HG03066 (cell line): ENCODE data around the gene ATP11B.

Experiments used
- ATAC-seq: cut with Tn5 transposase; IDR thresholded peaks from one replicate; pipeline ENCODE4 v1.9.1; 2021; ENCODE audit warnings: low read depth; ENCODE audit not compliant: unreplicated experiment

ATP11B gene

DNA sequence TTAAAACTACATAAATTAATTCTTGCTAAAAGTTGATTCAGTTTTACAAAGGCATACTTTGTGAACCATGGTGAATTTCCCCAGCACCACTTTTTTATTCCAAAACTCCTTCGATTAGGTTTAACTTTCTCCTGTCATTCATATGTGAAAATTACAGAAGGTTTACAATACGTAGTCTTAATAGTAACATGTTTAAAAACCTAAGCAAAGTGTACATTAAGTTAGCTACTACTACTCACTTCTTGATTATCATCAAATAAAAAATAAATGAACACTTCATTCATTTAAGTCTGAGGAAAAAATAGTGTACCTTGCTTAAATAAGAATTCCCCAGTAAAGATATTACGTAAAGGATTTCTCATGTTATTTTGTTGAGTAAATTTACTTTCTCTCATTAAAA, 148.4 kb downstream of the ATP11B start:
- no peak for ATAC-seq

- no peak for ATAC-seq
These were observed 154.6 kb downstream of the ATP11B start for GRCh38 chr3:182947888-182948287.

DNA sequence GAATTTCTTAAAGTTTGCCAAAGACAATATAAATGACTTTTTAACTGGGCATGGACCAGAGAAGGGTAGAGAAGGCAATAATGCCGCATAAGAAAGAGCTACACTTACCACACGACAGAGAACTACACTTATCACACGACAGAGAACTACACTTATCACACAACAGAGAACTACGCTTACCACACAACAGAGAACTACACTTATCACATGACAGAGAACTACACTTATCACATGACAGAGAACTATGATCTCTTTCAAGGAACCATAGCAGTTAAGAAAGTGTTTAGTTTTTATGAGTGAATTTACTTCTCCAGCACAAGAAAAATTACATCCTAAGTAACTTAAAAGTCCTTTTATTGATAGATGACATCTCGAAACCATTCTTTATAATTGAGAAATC, 155.0 kb downstream of the ATP11B start:
- ATAC-seq = no peak

- ATAC-seq = no peak
These were observed 156.4 kb downstream of the ATP11B start for GRCh38 chr3:182949688-182950087.

- ATAC-seq = peak; percentile 90
These were observed 161.4 kb downstream of the ATP11B start for GRCh38 chr3:182954553-182955235.

GRCh38 chr3:182957226-182957625, 163.9 kb downstream of the ATP11B start:
- no peak for ATAC-seq

DNA sequence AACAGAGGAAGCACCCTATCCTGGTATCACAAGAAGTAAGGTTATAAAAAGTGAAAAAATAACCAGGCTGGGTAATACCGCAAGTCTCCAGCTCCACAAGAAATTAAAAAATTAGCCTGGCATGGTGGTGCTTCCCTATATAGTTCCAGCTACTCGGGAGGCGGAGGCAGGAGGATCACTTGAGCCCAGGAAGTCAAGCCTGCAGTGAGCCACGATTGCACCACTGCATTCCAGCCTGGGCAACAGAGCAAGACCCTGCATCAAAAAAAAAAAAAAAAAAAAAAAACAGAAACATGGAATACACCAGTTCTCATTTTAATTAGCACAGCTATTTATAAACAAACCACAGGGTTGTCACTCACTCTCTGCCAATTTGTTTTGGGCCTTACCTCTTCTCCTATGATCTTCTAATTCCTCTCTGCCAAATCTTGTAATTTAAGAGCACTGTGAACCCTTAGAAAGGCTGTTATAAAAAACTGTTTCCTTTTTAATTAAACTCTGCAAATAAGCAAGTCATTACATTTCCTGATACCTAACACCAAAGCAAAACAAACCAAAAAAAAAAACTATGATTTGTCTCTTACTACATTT, 164.5 kb downstream of the ATP11B start:
- no peak for ATAC-seq

- no peak for ATAC-seq
These were observed 166.4 kb downstream of the ATP11B start for GRCh38 chr3:182959474-182960350.

DNA sequence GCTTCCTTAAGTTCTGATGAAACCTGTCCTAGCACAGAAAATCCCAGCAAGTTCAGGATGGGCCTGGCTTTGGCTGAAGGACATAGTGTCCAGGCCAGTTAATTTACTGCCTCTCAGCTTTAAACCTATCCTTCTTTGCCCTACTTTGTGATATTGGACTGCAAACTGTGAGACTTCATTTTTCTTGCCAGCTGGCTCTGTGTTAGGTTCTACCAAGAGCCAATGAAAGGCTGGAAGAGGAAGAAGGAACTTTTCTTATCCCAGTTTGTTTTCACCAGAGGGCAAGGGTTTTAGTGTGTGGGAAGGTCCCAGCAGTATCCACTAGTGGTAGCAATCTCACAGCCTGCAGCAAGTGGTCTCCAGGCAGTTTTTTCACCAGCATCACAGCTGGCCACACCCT, 168.9 kb downstream of the ATP11B start:
- ATAC-seq = no peak

- ATAC-seq = no peak
These were observed 170.9 kb downstream of the ATP11B start for GRCh38 chr3:182964179-182964578.

DNA sequence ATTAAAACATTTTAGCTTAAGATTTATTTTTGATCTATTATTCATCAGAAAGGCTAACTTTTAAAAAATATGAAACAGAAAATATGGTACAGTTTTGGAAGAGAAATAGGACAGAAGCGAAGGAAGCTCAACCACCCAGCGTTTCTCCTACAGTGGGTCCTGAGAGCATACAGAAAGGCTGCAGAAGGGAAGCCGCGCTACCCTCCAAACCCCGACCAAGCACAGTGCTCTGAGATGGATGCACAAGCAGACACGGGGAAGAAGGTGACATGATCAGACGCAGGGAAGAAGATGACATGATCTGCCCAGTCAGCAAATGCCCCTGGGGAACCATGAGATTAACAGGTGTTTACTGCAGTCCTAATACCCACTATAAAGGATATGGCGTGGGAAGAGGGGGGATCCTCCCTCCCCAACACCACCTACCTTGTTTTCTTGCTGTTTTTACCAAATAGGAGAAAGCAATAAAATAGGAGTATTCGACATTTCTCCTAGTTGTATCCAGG, 172.6 kb downstream of the ATP11B start:
- no peak for ATAC-seq

DNA sequence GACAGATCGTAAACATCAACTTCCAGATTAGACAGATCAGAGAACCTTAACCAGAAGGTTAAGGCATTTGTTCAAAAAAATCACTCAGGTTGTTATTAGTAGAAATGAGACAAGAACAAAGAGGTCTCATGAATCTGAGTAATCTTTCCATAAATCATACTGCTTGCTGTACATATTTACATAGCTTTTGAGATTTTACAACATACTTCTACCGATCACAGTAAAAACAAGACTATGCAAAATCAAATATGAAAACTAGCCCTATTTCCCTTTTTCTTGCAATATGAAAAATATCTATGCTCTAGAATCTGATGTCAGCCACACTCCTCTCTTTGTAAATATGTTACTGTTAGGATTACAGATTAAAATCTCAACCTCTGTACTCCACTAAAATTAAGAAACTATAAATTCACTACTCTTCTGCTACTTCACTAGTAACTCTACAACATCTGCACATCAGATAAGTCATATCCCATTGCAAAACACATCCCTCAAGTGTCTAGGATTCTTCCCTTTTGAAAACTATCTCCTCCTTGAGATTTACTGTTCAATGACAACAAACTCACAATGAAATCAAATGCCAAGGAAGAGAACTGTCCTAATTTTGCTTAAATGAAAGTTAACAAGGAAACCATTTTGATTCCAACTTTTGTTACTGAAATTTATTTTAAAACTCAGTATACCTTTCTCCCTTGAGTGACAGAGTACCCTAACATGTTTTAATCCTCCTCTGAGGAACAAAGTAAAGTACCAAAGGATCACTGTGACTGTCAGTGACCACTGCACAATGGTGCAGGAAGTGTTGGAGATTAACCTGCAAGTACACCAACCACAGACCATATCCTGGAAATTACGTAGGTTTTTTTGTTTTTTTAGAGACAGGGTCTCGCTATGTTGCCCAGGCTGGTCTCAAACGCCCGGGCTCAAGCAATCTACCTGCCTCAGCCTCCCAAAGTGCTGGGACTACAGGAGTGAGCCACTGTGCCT, 174.2 kb downstream of the ATP11B start:
- ATAC-seq = peak; percentile 66

DNA sequence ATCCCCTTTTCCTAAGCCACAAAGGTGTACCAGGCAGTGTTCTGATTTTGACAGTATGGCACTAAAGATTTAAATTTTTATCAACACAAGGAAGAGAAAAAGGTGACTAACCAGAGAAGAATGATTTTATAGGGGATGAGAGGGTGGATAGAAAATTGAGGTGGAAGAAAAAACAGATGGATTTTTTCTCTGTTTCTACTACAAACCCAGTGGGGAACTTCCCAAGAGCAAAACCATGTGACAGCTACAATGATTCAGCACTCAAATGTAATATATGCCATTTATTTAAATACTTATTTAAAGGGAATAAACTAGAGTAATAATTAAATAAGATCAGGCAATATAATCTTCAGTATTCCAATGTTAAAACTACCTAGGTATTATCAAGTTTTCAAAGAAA, 176.0 kb downstream of the ATP11B start:
- no peak for ATAC-seq

GRCh38 chr3:182969853-182970252, 176.5 kb downstream of the ATP11B start:
- no peak for ATAC-seq

- ATAC-seq = no peak
These were observed 177.6 kb downstream of the ATP11B start for GRCh38 chr3:182970811-182971418.
